M059J (cell line): ENCODE data around the gene ENO3. TPM values are rescaled to one million over a fixed set of nuclear protein-coding genes. Genes with fewer than 3 reads are reported as not detected.

Experiments
- total RNA-seq: library from RNA; depleted of rRNA; stranded (reverse); fragments of >200 nt; shearing (Covaris generic); gene quantifications from 2 replicates; pipeline ENCODE4 v1.2.3, GENCODE V29; 2014; rRNA removed

ENO3 gene
- total RNA-seq, 1 experiment from 2014 or later: 1.1 TPM

Other genes starting within 250 kb of the ENO3 start
- gene PELP1, start 247.0 kb upstream of the ENO3 start, total RNA-seq: 12.5 and 20.8 TPM in 2 replicates
- 12.5 and 15.4 TPM in 2 replicates for gene ARRB2, start 240.5 kb upstream of the ENO3 start, total RNA-seq
- 15.4 and 18.7 TPM in 2 replicates for gene MED11, start 219.7 kb upstream of the ENO3 start, total RNA-seq
- gene ZMYND15, start 211.3 kb upstream of the ENO3 start, total RNA-seq: not detected in 2 replicates
- 2.9 and 5.5 TPM in 2 replicates for gene CXCL16, start 211.2 kb upstream of the ENO3 start, total RNA-seq
- gene TM4SF5, start 179.2 kb upstream of the ENO3 start, total RNA-seq: not detected in 2 replicates
- 0.34 TPM in 1 of 2 replicates, not detected in the other for gene VMO1, start 164.8 kb upstream of the ENO3 start, total RNA-seq
- gene GLTPD2, start 162.2 kb upstream of the ENO3 start, total RNA-seq: not detected in 2 replicates
- 296 and 331 TPM in 2 replicates for gene PSMB6, start 155.0 kb upstream of the ENO3 start, total RNA-seq
- 3.7 and 7.5 TPM in 2 replicates for gene PLD2, start 144.0 kb upstream of the ENO3 start, total RNA-seq
- 20.2 and 28.7 TPM in 2 replicates for gene MINK1, start 117.8 kb upstream of the ENO3 start, total RNA-seq
- 0.20 TPM in 1 of 2 replicates, not detected in the other for gene C17orf107, start 51.6 kb upstream of the ENO3 start, total RNA-seq
- 0.02 TPM in 1 of 2 replicates, not detected in the other for gene CHRNE, start 48.0 kb upstream of the ENO3 start, total RNA-seq
- gene GP1BA, start 18.8 kb upstream of the ENO3 start, total RNA-seq: 0.05 TPM in 1 of 2 replicates, not detected in the other
- 87.0 and 103 TPM in 2 replicates for gene SLC25A11, start 11.1 kb upstream of the ENO3 start, total RNA-seq
- gene RNF167, start 10.9 kb upstream of the ENO3 start, total RNA-seq: 27.8 and 30.5 TPM in 2 replicates
- gene PFN1, start 2.6 kb upstream of the ENO3 start, total RNA-seq: 1,238 and 1,483 TPM in 2 replicates
- gene SPAG7, start 16.7 kb downstream of the ENO3 start, total RNA-seq: 30.0 and 38.4 TPM in 2 replicates
- 4.8 and 11.0 TPM in 2 replicates for gene CAMTA2, start 36.6 kb downstream of the ENO3 start, total RNA-seq
- not detected in 2 replicates for gene INCA1, start 46.4 kb downstream of the ENO3 start, total RNA-seq
- 16.0 and 29.8 TPM in 2 replicates for gene KIF1C, start 46.8 kb downstream of the ENO3 start, total RNA-seq
- gene SLC52A1, start 84.3 kb downstream of the ENO3 start, total RNA-seq: 0.32 TPM in 1 of 2 replicates, not detected in the other
- gene ZFP3, start 127.3 kb downstream of the ENO3 start, total RNA-seq: 2.2 and 3.2 TPM in 2 replicates
- 7.1 and 8.9 TPM in 2 replicates for gene ZNF232, start 160.8 kb downstream of the ENO3 start, total RNA-seq
- 0.02 TPM in 1 of 2 replicates, not detected in the other for gene USP6, start 164.9 kb downstream of the ENO3 start, total RNA-seq
- 9.5 and 10.2 TPM in 2 replicates for gene ZNF594, start 240.7 kb downstream of the ENO3 start, total RNA-seq